HG03097 (cell line): ENCODE results near the gene OSTM1.

Experiments
- ATAC-seq: cut with Tn5 transposase; IDR thresholded peaks from one replicate; pipeline ENCODE4 v1.9.1; 2021; ENCODE audit not compliant: unreplicated experiment, low FRiP score

OSTM1 gene

GRCh38 chr6:108074359-108075144 is at the start of gene OSTM1:
OSTM1 (minus strand) TSS chr6:108074741; CDS start chr6:108074651, 90 bp downstream.
- ATAC-seq = peak; percentile 92

GRCh38 chr6:108123946-108124345 is 49.4 kb upstream of the OSTM1 start:
- ATAC-seq = no peak

GRCh38 chr6:108123481-108123929 is 49.0 kb upstream of the OSTM1 start:
- no peak for ATAC-seq

- no peak for ATAC-seq
Observed at GRCh38 chr6:108121612-108122011, 47.1 kb upstream of the OSTM1 start.

GRCh38 chr6:108120311-108120710 is 45.8 kb upstream of the OSTM1 start:
- no peak for ATAC-seq

GRCh38 chr6:108119769-108120141 is 45.2 kb upstream of the OSTM1 start:
- no peak for ATAC-seq

- ATAC-seq = no peak
Observed at GRCh38 chr6:108118810-108119768, 44.5 kb upstream of the OSTM1 start.

- ATAC-seq = no peak
Observed at GRCh38 chr6:108118359-108118724, 43.8 kb upstream of the OSTM1 start.

- no peak for ATAC-seq
Observed at GRCh38 chr6:108117427-108118358, 43.2 kb upstream of the OSTM1 start.

- no peak for ATAC-seq
Observed at GRCh38 chr6:108116546-108117426, 42.2 kb upstream of the OSTM1 start.

- ATAC-seq = no peak
Observed at GRCh38 chr6:108115598-108116058, 41.1 kb upstream of the OSTM1 start.

GRCh38 chr6:108114841-108115597 is 40.5 kb upstream of the OSTM1 start:
- ATAC-seq = no peak

GRCh38 chr6:108113557-108114519 is 39.3 kb upstream of the OSTM1 start:
- no peak for ATAC-seq

GRCh38 chr6:108108374-108108773 is 33.8 kb upstream of the OSTM1 start:
- no peak for ATAC-seq

- ATAC-seq = no peak
Observed at GRCh38 chr6:108107102-108107501, 32.6 kb upstream of the OSTM1 start.

- no peak for ATAC-seq
Observed at GRCh38 chr6:108106694-108107093, 32.2 kb upstream of the OSTM1 start.

GRCh38 chr6:108106261-108106660 is 31.7 kb upstream of the OSTM1 start:
- no peak for ATAC-seq

GRCh38 chr6:108105571-108105970 is 31.0 kb upstream of the OSTM1 start:
- no peak for ATAC-seq
